Loucy (cell line): ENCODE results near the gene RSPO4.

Source experiments
- CTCF ChIP-seq: fragments of 200-600 bp; sonication (generic); conservative IDR thresholded peaks from 2 replicates; pipeline ENCODE4 v1.5.1; 2014; ENCODE audit warnings: mild to moderate bottlenecking, antibody characterized with exemption, low read length
- EZH2phosphoT487 ChIP-seq: fragments of 200-600 bp; IDR thresholded peaks from 2 replicates; pipeline ENCODE4 v1.6.1; 2018; ENCODE audit warnings: antibody characterized with exemption, mild to moderate bottlenecking, moderate library complexity, borderline replicate concordance

GRCh38 chr20:940926-941325, 61.2 kb downstream of the RSPO4 start:
- TF ChIP-seq CTCF (no peak), EZH2phosphoT487 (no peak)
